Measurements from ENCODE around the gene ADAMTSL4. TPM values are rescaled to one million over a fixed set of nuclear protein-coding genes. Genes with fewer than 3 reads are reported as not detected.

The ADAMTSL4 gene
- total RNA-seq (10 to 100 TPM; 19.2 to 69.0 (median 40.9) TPM), polyA plus RNA-seq (10 to 100 TPM; 41.1 to 61.7 TPM)
- long read RNA-seq, donor 1, partial matches to known transcripts = 19 of 20 reads
- long read RNA-seq, donor 1, other reads (novel, unspliced or antisense) = 1 of 20 reads
- long read RNA-seq, donor 2, partial matches to known transcripts = 15 of 21 reads
- long read RNA-seq, donor 2, other reads (novel, unspliced or antisense) = 1 of 21 reads
- long read RNA-seq, donor 3, partial matches to known transcripts = 6 of 15 reads
- long read RNA-seq, donor 3, other reads (novel, unspliced or antisense) = 7 of 15 reads

DNA sequence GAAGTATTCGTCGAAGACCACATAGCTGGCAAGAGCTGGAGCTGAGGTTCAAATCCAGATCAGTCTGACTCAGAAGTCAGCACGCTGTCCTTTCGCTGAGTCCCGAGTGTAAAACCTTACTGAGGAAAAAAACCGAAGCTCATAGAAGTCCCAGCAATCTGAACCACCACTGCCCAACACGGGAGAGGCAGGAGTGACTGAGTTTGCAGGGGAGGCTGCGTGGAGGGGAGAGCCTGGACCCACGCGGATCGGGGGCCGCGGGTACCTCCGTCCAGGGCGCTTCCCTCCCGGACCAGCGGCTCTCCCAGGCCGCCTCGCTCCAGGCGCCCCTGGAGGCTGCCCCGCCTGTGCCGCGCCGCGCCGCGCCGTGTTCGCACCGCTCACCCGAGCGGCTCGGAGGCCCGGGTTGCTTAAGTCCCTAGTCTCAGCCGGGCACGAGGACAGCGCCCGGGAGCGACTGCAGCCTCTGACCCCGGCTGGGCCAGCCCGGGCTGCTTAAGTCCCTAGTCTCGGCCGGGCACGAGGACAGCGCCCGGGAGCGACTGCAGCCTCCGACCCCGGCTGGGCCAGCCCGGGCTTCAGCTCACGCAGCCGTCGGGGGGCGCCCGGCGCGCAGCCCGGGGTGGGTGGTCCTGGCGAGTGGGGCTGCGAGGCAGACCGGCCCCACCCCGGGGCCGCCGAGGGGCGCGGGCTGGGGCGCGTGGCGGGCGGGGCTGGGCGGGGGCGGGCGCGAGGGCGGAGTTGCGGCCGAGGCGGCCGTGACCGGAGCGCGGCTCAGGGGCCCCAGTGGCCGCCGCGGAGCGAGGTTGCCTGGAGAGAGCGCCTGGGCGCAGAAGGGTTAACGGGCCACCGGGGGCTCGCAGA lies at the start of gene ADAMTSL4:
Gene ADAMTSL4, plus strand, starts transcription at position 777 of the 864 bp plus-strand sequence. CDS start 2,881 bp downstream, outside the sequence.
- no peaks in the 10 kb centered on the region for H3K36me3 ChIP-seq
- intact Hi-C loops (cut with DNase I) = no loop called here
- H3K4me1 ChIP-seq = peaks cover 0 to 59% (median 36%) of the 10 kb centered on the region in 12 donors
- WGBS, 4 donors = 0 to 2% (median 1%) methylated on average over 12 to 91 of the region's 91 CpGs
- peaks cover 0 to 3% (median 0%) of the 10 kb centered on the region in 9 donors for H3K27me3 ChIP-seq
- peak within 1 kb of the TSS; percentile 74 to 93 (median 86) for H3K27ac ChIP-seq
- TF ChIP-seq CTCF (IDR thresholded peaks at IDR 0.05) (peak in 6 of 12 donors; percentile 5 to 43 (median 20)), POLR2A (IDR thresholded peaks at IDR 0.05) (peak in 1 of 2 donors; percentile 16)
- DNase-seq = peak in 3 of 5 donors; percentile 59 to 77 (median 64)
- H3K9me3 ChIP-seq = no peaks in the 10 kb centered on the region
- peak; percentile 6 to 57 (median 44) for ATAC-seq
- peak within 1 kb of the TSS; percentile 45 to 77 (median 62) for H3K4me3 ChIP-seq

DNA sequence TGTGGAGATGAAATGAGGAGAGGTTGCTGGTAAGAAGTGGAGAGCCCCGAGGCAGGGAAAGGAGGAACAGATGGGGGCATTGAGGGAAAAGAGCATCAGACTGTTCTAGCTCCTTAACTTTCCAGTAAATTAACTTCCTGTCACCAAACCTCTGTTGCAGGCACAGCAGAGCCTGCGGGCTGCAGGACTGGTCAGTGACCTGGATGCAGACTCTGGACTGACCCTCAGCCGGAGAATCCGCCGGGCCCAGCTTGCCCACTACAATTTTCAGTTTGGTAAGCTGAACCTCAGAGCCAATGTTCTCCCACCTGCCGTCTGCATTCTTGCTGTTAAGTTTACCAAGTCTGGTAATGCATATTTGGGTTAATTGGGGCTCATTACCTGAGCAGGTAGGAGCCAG lies 43.8 kb upstream of the ADAMTSL4 start:
- Histone ChIP-seq H3K36me3 (peaks cover 0 to 71% (median 53%) of the 10 kb centered on the region in 9 donors), H3K4me3 (no peak overlapping the region), H3K9me3 (no peaks in the 10 kb centered on the region), H3K27me3 (no peaks in the 10 kb centered on the region), H3K27ac (no peak overlapping the region), H3K4me1 (peaks cover 0 to 26% (median 9%) of the 10 kb centered on the region in 12 donors)
- intact Hi-C loops (cut with DNase I) = no loop called here
- WGBS, 4 donors = 89 to 95% (median 92%) methylated on average over 6 of the region's 6 CpGs
- DNase-seq (peak in 1 of 5 donors; percentile 2), ATAC-seq (no peak)
- TF ChIP-seq POLR2A (IDR thresholded peaks at IDR 0.05) = no peak
- no peak for TF ChIP-seq CTCF (IDR thresholded peaks at IDR 0.05)

- peaks cover 0 to 69% (median 33%) of the 10 kb centered on the region in 9 donors for H3K36me3 ChIP-seq
- peak within 1 kb of the TSS; percentile 57 to 90 (median 79) for H3K27ac ChIP-seq
- DNase-seq = peak in 4 of 5 donors; percentile 70 to 79 (median 75)
- intact Hi-C loops (cut with DNase I) = no loop called here
- peak within 1 kb of the TSS in 11 of 12 donors; percentile 4 to 63 (median 47) for H3K4me3 ChIP-seq
- WGBS, 4 donors = 46 to 57% (median 52%) methylated on average over 7 of the region's 7 CpGs
- H3K9me3 ChIP-seq = no peaks in the 10 kb centered on the region
- TF ChIP-seq POLR2A (IDR thresholded peaks at IDR 0.05) = peak in 1 of 2 donors; percentile 70
- no peak for TF ChIP-seq CTCF (IDR thresholded peaks at IDR 0.05)
- ATAC-seq = peak; percentile 56 to 94 (median 88)
- no peaks in the 10 kb centered on the region for H3K27me3 ChIP-seq
- peaks cover 0 to 31% (median 9%) of the 10 kb centered on the region in 12 donors for H3K4me1 ChIP-seq
Observed at GRCh38 chr1:150507912-150508864, 41.0 kb upstream of the ADAMTSL4 start, which contains the start of gene ECM1. Gene ECM1 (plus strand): TSS chr1:150508109. CDS start chr1:150508210, 101 bp downstream.
